GM21390 (cell line): ENCODE results near the gene NUBP2.

Source experiments
- ATAC-seq: cut with Tn5 transposase; IDR thresholded peaks from one replicate; pipeline ENCODE4 v1.9.1; 2021; ENCODE audit not compliant: unreplicated experiment

Gene NUBP2

GRCh38 chr16:1757714-1758461, 24.9 kb upstream of the NUBP2 start:
- ATAC-seq = no peak

- no peak for ATAC-seq
These were observed 23.8 kb upstream of the NUBP2 start for GRCh38 chr16:1758923-1759322.

- ATAC-seq = no peak
These were observed 23.2 kb upstream of the NUBP2 start for GRCh38 chr16:1759511-1759910.

GRCh38 chr16:1760911-1761310, 21.8 kb upstream of the NUBP2 start:
- ATAC-seq = no peak

GRCh38 chr16:1761751-1762150, 21.0 kb upstream of the NUBP2 start:
- no peak for ATAC-seq

GRCh38 chr16:1762196-1762878, 20.4 kb upstream of the NUBP2 start:
- no peak for ATAC-seq

GRCh38 chr16:1762879-1763520, 19.8 kb upstream of the NUBP2 start:
- ATAC-seq = no peak

- no peak for ATAC-seq
These were observed 18.9 kb upstream of the NUBP2 start for GRCh38 chr16:1763521-1764511.

GRCh38 chr16:1764971-1765370, 17.8 kb upstream of the NUBP2 start:
- no peak for ATAC-seq

GRCh38 chr16:1765826-1766225, 16.9 kb upstream of the NUBP2 start:
- no peak for ATAC-seq

- no peak for ATAC-seq
These were observed 16.5 kb upstream of the NUBP2 start for GRCh38 chr16:1766231-1766630.

- ATAC-seq = no peak
These were observed 16.1 kb upstream of the NUBP2 start for GRCh38 chr16:1766701-1767100.

GRCh38 chr16:1767116-1767994, 15.4 kb upstream of the NUBP2 start:
- ATAC-seq = no peak

GRCh38 chr16:1768061-1768766, 14.5 kb upstream of the NUBP2 start:
- no peak for ATAC-seq

GRCh38 chr16:1768767-1769401, 13.9 kb upstream of the NUBP2 start:
- no peak for ATAC-seq

- ATAC-seq = no peak
These were observed 13.1 kb upstream of the NUBP2 start for GRCh38 chr16:1769402-1770300.

- ATAC-seq = no peak
These were observed 12.2 kb upstream of the NUBP2 start for GRCh38 chr16:1770328-1771187.
